Cardiac fibroblast (primary cell): ENCODE results near the gene RAB20.

ENCODE experiments used
- DNase-seq, 2 donors: peaks; one replicate each; pipeline versions ENCODE4 v3.0.0 to v3.0.0-alpha.2; 2010; ENCODE audit warnings: low read depth in 2 of 2
- H3K4me3 ChIP-seq, 2 donors: replicated peaks in 1 of 2; 1 replicate in 1 of 2; 2 replicates in 1 of 2; pipeline ENCODE4 v1.5.1; 2011; ENCODE audit warnings: low read depth in 2 of 2, low read length in 2 of 2, mild to moderate bottlenecking in 2 of 2, moderate library complexity in 1 of 2
- CTCF ChIP-seq: IDR thresholded peaks from one replicate; pipeline ENCODE4 v1.5.1; 2011; ENCODE audit warnings: low read depth, mild to moderate bottlenecking, low read length, inconsistent platforms

Gene RAB20

GRCh38 chr13:110566171-110566570 is 4.6 kb upstream of the RAB20 start:
- H3K4me3 ChIP-seq: no peak overlapping the region
- no peak for TF ChIP-seq CTCF
- no peak for DNase-seq

GRCh38 chr13:110565296-110565695 is 3.8 kb upstream of the RAB20 start:
- DNase-seq: no peak

GRCh38 chr13:110564472-110564985 is 3.0 kb upstream of the RAB20 start:
- TF ChIP-seq CTCF: no peak
- H3K4me3 ChIP-seq: no peak overlapping the region
- DNase-seq: no peak

More at GRCh38 chr13:110565296-110565695, 3.8 kb upstream of the RAB20 start:
- TF ChIP-seq CTCF: no peak
- H3K4me3 ChIP-seq: no peak overlapping the region

- no peak overlapping the region for H3K4me3 ChIP-seq
- no peak for TF ChIP-seq CTCF
- no peak for DNase-seq
Measured at GRCh38 chr13:110563463-110563774, 1.9 kb upstream of the RAB20 start.

- H3K4me3 ChIP-seq: peak overlapping the region; percentile 73 to 86
- TF ChIP-seq CTCF: no peak
- no peak for DNase-seq
Measured at GRCh38 chr13:110562696-110563462, 1.4 kb upstream of the RAB20 start.

- peak in 1 of 2 donors; percentile 63 for DNase-seq
- TF ChIP-seq CTCF: no peak
- peak overlapping the region; percentile 73 to 86 for H3K4me3 ChIP-seq
Measured at GRCh38 chr13:110562036-110562597, 595 bp upstream of the RAB20 start.
